Endothelial cell of umbilical vein (primary cell): ENCODE results near the gene DNAJC21. TPM values are rescaled to one million over a fixed set of nuclear protein-coding genes. Genes with fewer than 3 reads are reported as not detected.

Experiments used
- BruUV-seq: library from RNA; stranded (reverse); fragments of 400-500 nt; replicated peaks from 2 replicates; lab custom pipeline; 2021; lab: Mats Ljungman, UMichigan
- CTCF ChIA-PET: fragments of 300-600, 350-600 bp; sonication (Branson Sonifier 250); formaldehyde crosslinking; loops from one replicate; lab custom pipeline; 2021; ENCODE audit warnings: antibody characterized with exemption, inconsistent platforms; lab: Charles Lee
- POLR2A ChIA-PET: fragments of 300-600, 350-600 bp; sonication (Branson Sonifier 250); formaldehyde crosslinking; loops from one replicate; lab custom pipeline; 2021; ENCODE audit warnings: antibody characterized with exemption, inconsistent platforms; lab: Charles Lee
- DNase-seq: peaks from one replicate; pipeline ENCODE4 v3.0.0-alpha.2; 2011; ENCODE audit warnings: low read depth, low spot score
- FAIRE-seq: peaks from 2 replicates; lab custom pipeline; 2011; peaks lifted over from hg19 to GRCh38; lab: Jason Lieb, UNC
- H2AFZ ChIP-seq: 2 replicates; pipeline ENCODE4 v1.6.0; 2012; ENCODE audit warnings: low read depth, low read length, control low read depth, inconsistent platforms
- H3K27ac ChIP-seq: 2 replicates; pipeline ENCODE4 v1.5.1; 2011; ENCODE audit warnings: low read depth, mild to moderate bottlenecking, control low read depth, low read length, moderate library complexity; ENCODE audit not compliant: insufficient read depth
- H3K27me3 ChIP-seq, 2 experiments: 2 replicates each; pipeline versions ENCODE4 v1.6.0 to v1.6.1; 2011; ENCODE audit warnings: low read length in 2 of 2, mixed read lengths in 1 of 2; ENCODE audit not compliant: control insufficient read depth in 2 of 2, insufficient read depth in 2 of 2
- H3K36me3 ChIP-seq, 2 experiments: 2 replicates in 1 of 2; 3 replicates in 1 of 2; pipeline ENCODE4 v1.5.1; 2011; ENCODE audit warnings: low read length in 2 of 2, mild to moderate bottlenecking in 1 of 2, moderate library complexity in 1 of 2; ENCODE audit not compliant: control insufficient read depth in 2 of 2, insufficient read depth in 2 of 2; ENCODE audit errors: extremely low read depth in 1 of 2
- H3K4me1 ChIP-seq: 3 replicates; pipeline ENCODE4 v1.5.1; 2011; ENCODE audit warnings: mild to moderate bottlenecking, low read length; ENCODE audit not compliant: control insufficient read depth, insufficient read depth; ENCODE audit errors: extremely low read depth
- H3K4me2 ChIP-seq: 2 replicates; pipeline ENCODE4 v1.6.1; 2011; ENCODE audit warnings: low read length, control low read depth, mixed read lengths; ENCODE audit not compliant: insufficient read depth
- H3K4me3 ChIP-seq, 3 experiments: fragments of 200-600 bp in 1 of 3; sonication (generic), shearing (Covaris generic) in 1 of 3; replicated peaks in 1 of 3; 2 replicates each; pipeline ENCODE4 v1.5.1; 2011 to 2016; ENCODE audit warnings: control low read depth in 3 of 3, low read length in 3 of 3, mild to moderate bottlenecking in 2 of 3, inconsistent platforms in 1 of 3, low read depth in 1 of 3, moderate library complexity in 1 of 3; ENCODE audit not compliant: insufficient read depth in 1 of 3
- H3K79me2 ChIP-seq: 2 replicates; pipeline ENCODE4 v1.6.0; 2012; ENCODE audit warnings: low read length, inconsistent platforms; ENCODE audit not compliant: control insufficient read depth, insufficient read depth
- H3K9ac ChIP-seq: replicated peaks from 2 replicates; pipeline ENCODE3; 2011; ENCODE audit warnings: low read length, control low read depth; ENCODE audit not compliant: insufficient read depth; ENCODE audit errors: extremely low read depth
- H3K9me1 ChIP-seq: replicated peaks from 3 replicates; pipeline ENCODE4 v1.6.0; 2011; ENCODE audit warnings: mild to moderate bottlenecking, low read length; ENCODE audit not compliant: control insufficient read depth, insufficient read depth; ENCODE audit errors: extremely low read depth
- H3K9me3 ChIP-seq: replicated peaks from 2 replicates; pipeline ENCODE4 v1.5.1; 2012; ENCODE audit warnings: low read length, inconsistent platforms; ENCODE audit not compliant: control insufficient read depth, insufficient read depth
- H4K20me1 ChIP-seq: replicated peaks from 2 replicates; pipeline ENCODE3; 2011; ENCODE audit warnings: mild to moderate bottlenecking, low read length; ENCODE audit not compliant: control insufficient read depth, insufficient read depth; ENCODE audit errors: extremely low read depth
- CTCF ChIP-seq, 2 donors: IDR thresholded peaks; 1 replicate in 1 of 2; 2 replicates in 1 of 2; pipeline ENCODE4 v1.5.1; 2011; ENCODE audit warnings: low read length in 2 of 2, mild to moderate bottlenecking in 2 of 2, moderate library complexity in 2 of 2, control low read depth in 1 of 2, inconsistent platforms in 1 of 2, low read depth in 1 of 2; ENCODE audit not compliant: insufficient read depth in 1 of 2; ENCODE audit errors: extremely low read depth in 1 of 2
- EZH2 ChIP-seq: IDR thresholded peaks from 2 replicates; pipeline ENCODE4 v1.6.1; 2012; ENCODE audit warnings: borderline replicate concordance, low read depth, mild to moderate bottlenecking, moderate library complexity, low read length, inconsistent platforms; ENCODE audit not compliant: severe bottlenecking
- FOS ChIP-seq: IDR thresholded peaks from 2 replicates; pipeline ENCODE4 v1.6.1; 2011; ENCODE audit warnings: mild to moderate bottlenecking, low read length, moderate library complexity, borderline replicate concordance; ENCODE audit not compliant: insufficient read depth
- GATA2 ChIP-seq: IDR thresholded peaks from 2 replicates; pipeline ENCODE4 v1.7.0; 2011; ENCODE audit warnings: low read depth, mild to moderate bottlenecking, moderate library complexity, mixed read lengths, low read length; ENCODE audit not compliant: insufficient read length, insufficient read depth
- JUN ChIP-seq: IDR thresholded peaks from 2 replicates; pipeline ENCODE4 v1.6.1; 2011; ENCODE audit warnings: borderline replicate concordance, low read depth; ENCODE audit not compliant: insufficient read length, insufficient read depth
- MAX ChIP-seq: IDR thresholded peaks from 2 replicates; pipeline ENCODE4 v1.6.1; 2011; ENCODE audit not compliant: insufficient read depth, insufficient read length
- MYC ChIP-seq: IDR thresholded peaks from one replicate; pipeline ENCODE4 v1.6.1; 2011; ENCODE audit warnings: mild to moderate bottlenecking, low read depth, low read length
- POLR2A ChIP-seq: IDR thresholded peaks from 2 replicates; pipeline ENCODE4 v1.6.1; 2012; ENCODE audit warnings: low read depth, mild to moderate bottlenecking, control low read depth, low read length
- POLR2AphosphoS5 ChIP-seq: IDR thresholded peaks from 2 replicates; pipeline ENCODE4 v1.6.1; 2012; ENCODE audit warnings: low read depth, mild to moderate bottlenecking, control low read depth, low read length, moderate library complexity; ENCODE audit not compliant: insufficient read depth
- dilution Hi-C: fragments of 300-500 bp; cut with MboI; formaldehyde crosslinking; loops from one replicate; pipeline ENCODE4 v1.15.0; 2019; ENCODE audit warnings: low sequenced_read_pairs; ENCODE audit not compliant: extremely low pct_ligation_motif_present
- intact Hi-C: fragments of 100-400 bp; cut with micrococcal nuclease; formaldehyde crosslinking; loops from one replicate; pipeline ENCODE4 v1.10.0; 2022
- polyA plus RNA-seq, 4 experiments: library from polyadenylated mRNA; depleted of rRNA in 3 of 4; stranded (reverse) in 3 of 4; unstranded in 1 of 4; fragments of >200 nt; gene quantifications; 2 replicates each; pipeline versions ENCODE4 v1.2.1 to v1.2.3, GENCODE V29; 2011 to 2012; ENCODE audit warnings: missing spikeins in 1 of 4
- total RNA-seq: library from RNA; stranded (reverse); gene quantifications from 2 replicates; pipeline ENCODE4 v1.2.3, GENCODE V29; 2021

DNAJC21 gene
- total and polyA plus RNA-seq, 2 donors (not counting 3 experiments of a cell fraction or from before 2014, with no cell fraction given): 5.3 to 39.4 TPM

GRCh38 chr5:34978681-34979080 lies 49.3 kb downstream of the DNAJC21 start:
- dilution Hi-C loops: no loop called here
- no peak overlapping the region for H3K27ac ChIP-seq
- intact Hi-C loops: no loop called here
- peaks cover 0 to 5% of the 10 kb centered on the region in 2 experiments for H3K27me3 ChIP-seq
- H3K9me3 ChIP-seq: no peaks in the 10 kb centered on the region
- CTCF ChIA-PET: no interaction called here
- H3K4me3 ChIP-seq: no peak overlapping the region
- no peak for FAIRE-seq
- H3K9ac ChIP-seq: no peak overlapping the region
- BruUV-seq: no TSS peak
- no peak for TF ChIP-seq EZH2
- no peak for TF ChIP-seq CTCF (IDR thresholded peaks at IDR 0.05; ENCODE audit: extremely low read depth in 1 of 2, insufficient read depth in 1 of 2, low read depth in 1 of 2, low read length in 2 of 2)
- no peak for TF ChIP-seq GATA2
- no peak for DNase-seq
- no peak overlapping the region for H3K4me2 ChIP-seq
- H3K4me1 ChIP-seq: no peaks in the 10 kb centered on the region
- H2AFZ ChIP-seq: no peak overlapping the region
- no peaks in the 10 kb centered on the region for H4K20me1 ChIP-seq
- no peaks in the 10 kb centered on the region for H3K9me1 ChIP-seq
- POLR2A ChIA-PET: no interaction called here
- no peaks in the 10 kb centered on the region for H3K36me3 ChIP-seq
- H3K79me2 ChIP-seq: no peaks in the 10 kb centered on the region

- intact Hi-C loops: no loop called here
- FAIRE-seq: no peak
Measured at GRCh38 chr5:34982823-34983222, 53.5 kb downstream of the DNAJC21 start.

More at GRCh38 chr5:34982823-34983222, 53.5 kb downstream of the DNAJC21 start:
- dilution Hi-C loops: no loop called here
- no peak overlapping the region for H3K4me3 ChIP-seq
- H3K36me3 ChIP-seq: no peaks in the 10 kb centered on the region
- H3K27me3 ChIP-seq: no peaks in the 10 kb centered on the region
- H3K4me2 ChIP-seq: no peak overlapping the region
- H3K9ac ChIP-seq: no peak overlapping the region
- ChIA-PET CTCF (interaction anchor here (0.9 kb wide), 1 partner anchor 21 kb away, joined by 4 read pairs; no protein-coding TSS in a partner anchor), POLR2A (no interaction called here)
- no peak overlapping the region for H3K27ac ChIP-seq
- H3K4me1 ChIP-seq: no peaks in the 10 kb centered on the region
- H3K79me2 ChIP-seq: no peaks in the 10 kb centered on the region
- H3K9me1 ChIP-seq: no peaks in the 10 kb centered on the region
- TF ChIP-seq GATA2 (no peak), MYC (no peak), MAX (no peak), POLR2A (no peak), FOS (no peak), CTCF (IDR thresholded peaks at IDR 0.05; ENCODE audit: extremely low read depth in 1 of 2, insufficient read depth in 1 of 2, low read depth in 1 of 2, low read length in 2 of 2) (no peak), POLR2AphosphoS5 (no peak), JUN (no peak), EZH2 (no peak)
- no peak overlapping the region for H2AFZ ChIP-seq
- no peak for DNase-seq
- H3K9me3 ChIP-seq: no peaks in the 10 kb centered on the region
- no peaks in the 10 kb centered on the region for H4K20me1 ChIP-seq
- BruUV-seq: no TSS peak
